Gastroesophageal sphincter (tissue), 3 donors: ENCODE data around the gene TMEM60.

ENCODE experiments used
- CTCF ChIP-seq, 4 experiments: fragments of 200-600 bp in 2 of 4; fragments of 450-650 bp in 2 of 4; sonication (generic) in 1 of 4; IDR thresholded peaks; one replicate each; pipeline ENCODE4 v1.5.1; 2017 to 2019; ENCODE audit warnings: antibody characterized with exemption in 4 of 4, mild to moderate bottlenecking in 2 of 4, moderate library complexity in 2 of 4
- POLR2AphosphoS5 ChIP-seq: sonication (generic); formaldehyde crosslinking; IDR thresholded peaks from one replicate; pipeline ENCODE4 v1.6.1; 2017; ENCODE audit warnings: antibody characterized with exemption

GRCh38 chr7:77823787-77824186 is 25.6 kb upstream of the TMEM60 start:
- no peak for TF ChIP-seq POLR2AphosphoS5
- no peak for TF ChIP-seq CTCF (IDR thresholded peaks at IDR 0.05)
